Stomach (tissue), 4 donors: ENCODE data around the gene FSIP1.

Experiments used
- CTCF ChIP-seq, 7 experiments: fragments of 450-650 bp in 4 of 7; fragments of 200-600 bp in 3 of 7; sonication (generic) in 3 of 7; IDR thresholded peaks; one replicate each; pipeline ENCODE4 v1.5.1; 2016 to 2019; ENCODE audit warnings: antibody characterized with exemption in 7 of 7, control low read depth in 2 of 7, mild to moderate bottlenecking in 1 of 7
- EP300 ChIP-seq: sonication (generic); formaldehyde crosslinking; IDR thresholded peaks from one replicate; pipeline ENCODE4 v1.6.1; 2017; ENCODE audit warnings: antibody characterized with exemption
- POLR2A ChIP-seq, 4 donors: fragments of 450-650 bp; IDR thresholded peaks; one replicate each; pipeline ENCODE4 v1.6.1; 2016; ENCODE audit warnings: antibody characterized with exemption in 4 of 4, control low read depth in 2 of 4, mild to moderate bottlenecking in 1 of 4, moderate library complexity in 1 of 4
- POLR2AphosphoS5 ChIP-seq, 3 donors: sonication (generic); formaldehyde crosslinking; IDR thresholded peaks; one replicate each; pipeline ENCODE4 v1.6.1; 2016; ENCODE audit warnings: antibody characterized with exemption in 3 of 3

- TF ChIP-seq POLR2A (IDR thresholded peaks at IDR 0.05) (no peak), CTCF (IDR thresholded peaks at IDR 0.05) (no peak), EP300 (no peak), POLR2AphosphoS5 (IDR thresholded peaks at IDR 0.05) (no peak)
These were observed 72.0 kb downstream of the FSIP1 start for GRCh38 chr15:39710681-39711080.
